OCI-LY1 (cell line): ENCODE data around the gene ZKSCAN3.

ENCODE experiments used
- EZH2 ChIP-seq: fragments of 200-600 bp; sonication (generic), shearing (Covaris generic); IDR thresholded peaks from 2 replicates; pipeline ENCODE4 v1.8.0; 2017; ENCODE audit warnings: borderline replicate concordance, mixed run types, mild to moderate bottlenecking, antibody characterized with exemption, low read length, moderate library complexity, mixed read lengths
- TF ChIP-seq, protein P1 (sequence below): fragments of 200-600 bp; sonication (generic), shearing (Covaris generic); IDR thresholded peaks from 2 replicates; pipeline ENCODE4 v1.5.1; 2017; ENCODE audit warnings: mild to moderate bottlenecking, antibody characterized with exemption, low read length, moderate library complexity, mixed read lengths

DNA sequence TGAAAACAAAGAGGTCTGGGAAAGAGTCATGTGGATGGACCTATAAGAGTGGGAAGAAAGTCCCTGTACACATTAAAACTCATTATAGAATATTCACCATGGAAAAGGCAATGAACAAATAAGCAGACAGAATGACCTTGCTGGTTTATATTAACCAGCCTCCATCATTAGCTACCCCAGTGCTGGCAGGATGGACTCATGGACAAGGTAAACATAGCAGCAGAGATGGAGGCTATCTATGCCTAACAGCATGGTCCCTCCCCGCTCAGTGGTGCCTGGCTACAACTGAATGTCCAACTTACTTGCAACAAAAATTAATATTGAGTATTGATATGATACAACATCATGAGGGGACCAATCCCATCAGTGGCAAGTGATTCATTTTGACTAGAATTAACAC is 4.5 kb upstream of the ZKSCAN3 start:
- TF ChIP-seq, protein P1, sequence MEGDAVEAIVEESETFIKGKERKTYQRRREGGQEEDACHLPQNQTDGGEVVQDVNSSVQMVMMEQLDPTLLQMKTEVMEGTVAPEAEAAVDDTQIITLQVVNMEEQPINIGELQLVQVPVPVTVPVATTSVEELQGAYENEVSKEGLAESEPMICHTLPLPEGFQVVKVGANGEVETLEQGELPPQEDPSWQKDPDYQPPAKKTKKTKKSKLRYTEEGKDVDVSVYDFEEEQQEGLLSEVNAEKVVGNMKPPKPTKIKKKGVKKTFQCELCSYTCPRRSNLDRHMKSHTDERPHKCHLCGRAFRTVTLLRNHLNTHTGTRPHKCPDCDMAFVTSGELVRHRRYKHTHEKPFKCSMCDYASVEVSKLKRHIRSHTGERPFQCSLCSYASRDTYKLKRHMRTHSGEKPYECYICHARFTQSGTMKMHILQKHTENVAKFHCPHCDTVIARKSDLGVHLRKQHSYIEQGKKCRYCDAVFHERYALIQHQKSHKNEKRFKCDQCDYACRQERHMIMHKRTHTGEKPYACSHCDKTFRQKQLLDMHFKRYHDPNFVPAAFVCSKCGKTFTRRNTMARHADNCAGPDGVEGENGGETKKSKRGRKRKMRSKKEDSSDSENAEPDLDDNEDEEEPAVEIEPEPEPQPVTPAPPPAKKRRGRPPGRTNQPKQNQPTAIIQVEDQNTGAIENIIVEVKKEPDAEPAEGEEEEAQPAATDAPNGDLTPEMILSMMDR, result no peak
- TF ChIP-seq EZH2, result no peak
